K562 (cell line): ENCODE data around the gene SPATS2. TPM values are rescaled to one million over a fixed set of nuclear protein-coding genes. Genes with fewer than 3 reads are reported as not detected.

Experiments used
- ATAC-seq: fragments of 200-7000 bp; cut with Tn5 transposase; 3 replicates; pipeline ENCODE4 v1.9.1; 2020; ENCODE audit warnings: moderate library complexity
- BruUV-seq: library from RNA; stranded (reverse); fragments of 400-500 nt; replicated peaks from 2 replicates; lab custom pipeline; 2021; lab: Mats Ljungman, UMichigan
- CTCF ChIA-PET: fragments of 300-600 bp; formaldehyde crosslinking; extraction: SDS; loops from one replicate; lab custom pipeline; 2021; ENCODE audit warnings: low intra/inter-chr PET ratio; lab: Yijun Ruan, JAX
- POLR2A ChIA-PET: fragments of 300-600, 350-650 bp; sonication (Branson Sonifier 250); formaldehyde crosslinking; extraction: SDS; loops from one replicate; lab custom pipeline; 2021; ENCODE audit warnings: antibody characterized with exemption, inconsistent platforms; lab: Yijun Ruan, JAX
- DNase-seq, 4 experiments: peaks; one replicate each; pipeline versions ENCODE4 v3.0.0 to v3.0.0-alpha.2; 2011 to 2018; ENCODE audit warnings: low spot score in 3 of 4, mixed read lengths in 3 of 4; ENCODE audit errors: extremely low read depth in 1 of 4
- FAIRE-seq: peaks from 2 replicates; lab custom pipeline; 2011; peaks lifted over from hg19 to GRCh38; lab: Jason Lieb, UNC
- H2AFZ ChIP-seq: 2 replicates; pipeline ENCODE4 v1.6.0; 2011; ENCODE audit warnings: low read depth, low read length, control low read depth, inconsistent platforms
- H3K27ac ChIP-seq: fragments of 200-600 bp; 3 replicates; pipeline ENCODE4 v1.8.0; 2011; ENCODE audit warnings: low read depth, mild to moderate bottlenecking, control low read depth, inconsistent platforms, low read length, moderate library complexity, mixed read lengths; ENCODE audit errors: extremely low read depth
- H3K27me3 ChIP-seq, 2 experiments: fragments of 300-600 bp in 1 of 2; 2 replicates in 1 of 2; 3 replicates in 1 of 2; pipeline versions ENCODE4 v1.6.0 to v1.8.0; 2011; ENCODE audit warnings: inconsistent platforms in 2 of 2, low read length in 2 of 2, mild to moderate bottlenecking in 1 of 2, mixed read lengths in 1 of 2, moderate library complexity in 1 of 2; ENCODE audit not compliant: control insufficient read depth in 2 of 2, insufficient read depth in 2 of 2
- H3K36me3 ChIP-seq: fragments of 300-600 bp; 3 replicates; pipeline ENCODE4 v1.8.0; 2011; ENCODE audit warnings: mild to moderate bottlenecking, low read length, inconsistent platforms; ENCODE audit not compliant: control insufficient read depth, insufficient read depth
- H3K4me1 ChIP-seq, 2 experiments: fragments of 200-600 bp in 1 of 2; replicated peaks in 1 of 2; 2 replicates in 1 of 2; 3 replicates in 1 of 2; pipeline versions ENCODE4 v1.5.1 to v1.8.0; 2011; ENCODE audit warnings: inconsistent platforms in 2 of 2, low read length in 2 of 2, mild to moderate bottlenecking in 1 of 2, mixed read lengths in 1 of 2, moderate library complexity in 1 of 2; ENCODE audit not compliant: control insufficient read depth in 2 of 2, insufficient read depth in 2 of 2
- H3K4me2 ChIP-seq: 2 replicates; pipeline ENCODE4 v1.6.1; 2011; ENCODE audit warnings: low read length, control low read depth, inconsistent platforms, mixed read lengths; ENCODE audit not compliant: insufficient read depth
- H3K4me3 ChIP-seq: fragments of 200-600 bp; sonication (generic), shearing (Covaris generic); 2 replicates; pipeline ENCODE4 v1.5.1; 2016; ENCODE audit warnings: control low read depth, inconsistent platforms
- H3K79me2 ChIP-seq: fragments of 200-600 bp; 3 replicates; pipeline ENCODE4 v1.8.0; 2011; ENCODE audit warnings: low read length, inconsistent platforms; ENCODE audit not compliant: control insufficient read depth, insufficient read depth
- H3K9ac ChIP-seq, 2 experiments: 2 replicates each; pipeline versions ENCODE4 v1.6.0 to v1.6.1; 2011; ENCODE audit warnings: low read depth in 2 of 2, low read length in 2 of 2, control low read depth in 1 of 2, inconsistent platforms in 1 of 2, mild to moderate bottlenecking in 1 of 2, mixed read lengths in 1 of 2; ENCODE audit not compliant: insufficient read depth in 1 of 2
- H3K9me1 ChIP-seq: one replicate; pipeline ENCODE4 v1.6.0; 2011; ENCODE audit warnings: inconsistent platforms, mild to moderate bottlenecking, low read length, moderate library complexity; ENCODE audit not compliant: control insufficient read depth, insufficient read depth
- H3K9me3 ChIP-seq: replicated peaks from 2 replicates; pipeline ENCODE4 v1.5.1; 2011; ENCODE audit warnings: low read depth, low read length, inconsistent platforms; ENCODE audit not compliant: control insufficient read depth, insufficient read depth
- H4K20me1 ChIP-seq: replicated peaks from 2 replicates; pipeline ENCODE4 v1.6.1; 2011; ENCODE audit warnings: low read length, inconsistent platforms, mixed read lengths; ENCODE audit not compliant: control insufficient read depth, insufficient read depth
- CHD4 ChIP-seq: fragments of 200-600 bp; sonication (generic); IDR thresholded peaks from 3 replicates; pipeline ENCODE4 v1.6.1; 2012; ENCODE audit warnings: low read depth, mild to moderate bottlenecking, mixed read lengths, low read length, inconsistent platforms; ENCODE audit not compliant: insufficient read depth, insufficient replicate concordance, poor library complexity, severe bottlenecking
- ESRRB ChIP-seq: fragments of 250-450 bp; sonication (Bioruptor Pico); IDR thresholded peaks from 2 replicates; pipeline ENCODE4 v1.5.0; 2020; ENCODE audit warnings: mild to moderate bottlenecking, moderate library complexity, borderline replicate concordance
- GATA2 ChIP-seq: sonication (generic); formaldehyde crosslinking; IDR thresholded peaks from 2 replicates; pipeline ENCODE4 v1.4.0; 2020; ENCODE audit warnings: mild to moderate bottlenecking, missing genetic modification reagents
- STAT6 ChIP-seq: sonication (generic); formaldehyde crosslinking; IDR thresholded peaks from 2 replicates; pipeline ENCODE4 v1.8.1; 2023; ENCODE audit warnings: mild to moderate bottlenecking, missing genetic modification reagents
- whole genome bisulfite sequencing: fragments of 100-300 bp; shearing (Covaris generic); methylation state at CpG from one replicate; pipeline ENCODE4 v1.1.6; 2016; ENCODE audit warnings: low coverage, mixed read lengths; ENCODE audit not compliant: insufficient coverage; ENCODE audit errors: missing lambda C conversion rate; 5-methylcytosine and 5-hydroxymethylcytosine counted together
- in situ Hi-C: fragments of 300-500 bp; cut with MboI; formaldehyde crosslinking; loops from 4 replicates; pipeline ENCODE4 v1.15.0; 2018; ENCODE audit warnings: inconsistent platforms, mixed read lengths
- intact Hi-C: fragments of 100-400 bp; cut with micrococcal nuclease; formaldehyde crosslinking; loops from 2 replicates; pipeline ENCODE4 v1.14.2; 2022
- polyA plus RNA-seq, 8 experiments: library from polyadenylated mRNA; depleted of rRNA in 4 of 8; stranded (reverse) in 5 of 8; unstranded in 3 of 8; fragments of >200 nt; fragmentation: Nextera tagmentation in 2 of 8; fragmentation: Illumina TruSeq in 1 of 8; extraction: Ambion mirVana in 2 of 8; extraction: Trizol in 1 of 8; gene quantifications; 2 replicates each; pipeline versions ENCODE4 v1.2.1 to v1.2.3, GENCODE V29; 2011 to 2014; ENCODE audit warnings: inconsistent platforms in 1 of 8, missing spikeins in 1 of 8
- total RNA-seq, 7 experiments: library from RNA; depleted of rRNA in 6 of 7; stranded (reverse); fragments of >200 nt in 6 of 7; fragmentation: Illumina TruSeq in 2 of 7; extraction: Trizol in 2 of 7; gene quantifications; 2 replicates each; pipeline versions ENCODE4 v1.2.1 to v1.2.3, GENCODE V29; 2011 to 2021; ENCODE audit warnings: low replicate concordance in 1 of 7

Gene SPATS2
- total and polyA plus RNA-seq, 9 of the 15 experiments (the other 6 are each of a cell fraction or from before 2014, with no cell fraction given) = 5.4 to 48.2 (median 17.5) TPM

- no peaks in the 10 kb centered on the region for H3K9me3 ChIP-seq
- H3K4me3 ChIP-seq = peak overlapping the region; percentile 81
- peak overlapping the region; percentile 90 for H3K27ac ChIP-seq
- intact Hi-C loops = no loop called here
- peaks cover 5 to 8% of the 10 kb centered on the region in 2 experiments; a peak in 3 of 5 replicates for H3K4me1 ChIP-seq
- ChIA-PET CTCF (interaction anchor here (1.0 kb wide), 1 partner anchor 14 kb away, joined by 3 read pairs; no protein-coding TSS in a partner anchor), POLR2A (interaction anchor here (0.6 to 2.4 kb wide), 7 partner anchors 9 to 209 kb away, joined by 3 to 12 read pairs (median 3); no protein-coding TSS in a partner anchor)
- in situ Hi-C loops = no loop called here
- H3K27me3 ChIP-seq = no peaks in the 10 kb centered on the region
- ATAC-seq (peak; percentile 32), DNase-seq (no peak), FAIRE-seq (peak; percentile 48)
- peak overlapping the region; percentile 89 for H2AFZ ChIP-seq
- TF ChIP-seq ESRRB (CRISPR knock-in tag) (no peak), CHD4 (no peak), GATA2 (CRISPR knock-in tag) (no peak), STAT6 (CRISPR knock-in tag) (0 out of 2 replicates have a peak, but pooled peaks have one; percentile 10)
- BruUV-seq = no TSS peak
- H3K9ac ChIP-seq = peak overlapping the region; percentile 95 to 96
- H3K36me3 ChIP-seq = peaks cover 47% of the 10 kb centered on the region; the same call in 2 of the 3 replicates
- 0% methylated on average over 10 of the region's 11 CpGs for WGBS
- H3K79me2 ChIP-seq = peaks cover 51% of the 10 kb centered on the region
- no peaks in the 10 kb centered on the region for H4K20me1 ChIP-seq
- H3K9me1 ChIP-seq = no peaks in the 10 kb centered on the region
- peak overlapping the region; percentile 99 for H3K4me2 ChIP-seq
Measured at GRCh38 chr12:49567302-49567610, 200.0 kb downstream of the SPATS2 start.
